GM12878 (cell line): ENCODE measurements around the gene CRMP1. TPM values are rescaled to one million over a fixed set of nuclear protein-coding genes. Genes with fewer than 3 reads are reported as not detected.

Experiments used
- ATAC-seq: fragments of 200-7000 bp; cut with Tn5 transposase; 3 replicates; pipeline ENCODE4 v1.9.1; 2020; ENCODE audit warnings: mild to moderate bottlenecking, moderate library complexity
- BruUV-seq: library from RNA; stranded (reverse); fragments of 400-500 nt; replicated peaks from 2 replicates; lab custom pipeline; 2021; lab: Mats Ljungman, UMichigan
- CTCF ChIA-PET: fragments of 300-600 bp; sonication (Branson Sonifier 250); formaldehyde crosslinking; extraction: SDS; loops from one replicate; lab custom pipeline; 2021; ENCODE audit warnings: inconsistent platforms; lab: Yijun Ruan, JAX
- POLR2A ChIA-PET: fragments of 350-600 bp; formaldehyde crosslinking; extraction: SDS; loops from one replicate; lab custom pipeline; 2021; ENCODE audit warnings: inconsistent platforms; lab: Charles Lee
- RAD21 ChIA-PET: fragments of 300-600 bp; sonication (Branson Sonifier 250); formaldehyde crosslinking; loops from one replicate; lab custom pipeline; 2023; ENCODE audit warnings: antibody characterized with exemption; ENCODE audit not compliant: unreplicated experiment; lab: Charles Lee
- SMC1A ChIA-PET: fragments of 300-600 bp; sonication (Branson Sonifier 250); formaldehyde crosslinking; loops from one replicate; lab custom pipeline; 2023; ENCODE audit not compliant: unreplicated experiment, uncharacterized antibody; lab: Charles Lee
- DNase-seq: peaks from one replicate; pipeline ENCODE4 v3.0.0-alpha.2; 2011; ENCODE audit warnings: low read depth, low spot score
- FAIRE-seq: peaks from 3 replicates; lab custom pipeline; 2011; peaks lifted over from hg19 to GRCh38; lab: Jason Lieb, UNC
- H2AFZ ChIP-seq: 2 replicates; pipeline ENCODE4 v1.6.0; 2011; ENCODE audit warnings: low read depth, low read length, control low read depth; ENCODE audit not compliant: control insufficient read depth
- H3K27ac ChIP-seq: 2 replicates; pipeline ENCODE4 v1.5.1; 2011; ENCODE audit warnings: control low read depth; ENCODE audit not compliant: control insufficient read depth, insufficient read depth
- H3K27me3 ChIP-seq, 2 experiments: replicated peaks in 1 of 2; 2 replicates each; pipeline versions ENCODE4 v1.6.0 to v1.6.1; 2011; ENCODE audit warnings: low read length in 1 of 2; ENCODE audit not compliant: control insufficient read depth in 2 of 2, insufficient read depth in 2 of 2
- H3K36me3 ChIP-seq, 2 experiments: 2 replicates each; pipeline ENCODE4 v1.5.1; 2011; ENCODE audit warnings: low read length in 1 of 2; ENCODE audit not compliant: control insufficient read depth in 2 of 2, insufficient read depth in 2 of 2
- H3K4me1 ChIP-seq: 2 replicates; pipeline ENCODE4 v1.6.1; 2011; ENCODE audit warnings: mild to moderate bottlenecking, low read length, moderate library complexity, mixed read lengths; ENCODE audit not compliant: control insufficient read depth, insufficient read depth
- H3K4me2 ChIP-seq: 2 replicates; pipeline ENCODE4 v1.6.0; 2011; ENCODE audit warnings: control low read depth; ENCODE audit not compliant: control insufficient read depth, insufficient read depth
- H3K4me3 ChIP-seq: fragments of 200-600 bp; sonication (generic); 2 replicates; pipeline ENCODE4 v1.5.1; 2016
- H3K79me2 ChIP-seq: 2 replicates; pipeline ENCODE4 v1.6.0; 2011; ENCODE audit warnings: low read length; ENCODE audit not compliant: control insufficient read depth, insufficient read depth
- H3K9ac ChIP-seq: 2 replicates; pipeline ENCODE4 v1.8.0; 2011; ENCODE audit warnings: low read length, control low read depth, mixed read lengths; ENCODE audit not compliant: control insufficient read depth, insufficient read depth
- H3K9me3 ChIP-seq: replicated peaks from 3 replicates; pipeline ENCODE4 v1.5.1; 2011; ENCODE audit warnings: mild to moderate bottlenecking, low read length; ENCODE audit not compliant: control insufficient read depth, insufficient read depth
- H4K20me1 ChIP-seq: 2 replicates; pipeline ENCODE4 v1.6.0; 2011; ENCODE audit not compliant: control insufficient read depth, insufficient read depth
- ATF2 ChIP-seq: IDR thresholded peaks from 2 replicates; pipeline ENCODE4 v1.6.1; 2012; ENCODE audit warnings: low read length, inconsistent platforms
- FOXK2 ChIP-seq: fragments of 450-650 bp; IDR thresholded peaks from 2 replicates; pipeline ENCODE4 v1.6.1; 2017; ENCODE audit warnings: mild to moderate bottlenecking, moderate library complexity
- NBN ChIP-seq: fragments of 450-650 bp; IDR thresholded peaks from 2 replicates; pipeline ENCODE4 v1.6.1; 2016
- NFIC ChIP-seq: IDR thresholded peaks from 2 replicates; pipeline ENCODE4 v1.6.1; 2012; ENCODE audit warnings: low read depth, mild to moderate bottlenecking, inconsistent platforms, low read length, moderate library complexity
- PAX8 ChIP-seq: fragments of 450-650 bp; IDR thresholded peaks from 2 replicates; pipeline ENCODE4 v1.6.1; 2017; ENCODE audit warnings: mild to moderate bottlenecking, moderate library complexity
- RAD21 ChIP-seq: IDR thresholded peaks from 2 replicates; pipeline ENCODE4 v1.6.1; 2011; ENCODE audit warnings: mild to moderate bottlenecking, low read depth, low read length, moderate library complexity; ENCODE audit not compliant: insufficient read depth
- ZNF274 ChIP-seq: IDR thresholded peaks from one replicate; pipeline ENCODE4 v1.8.0; 2011; ENCODE audit not compliant: insufficient read length, insufficient read depth
- ZNF687 ChIP-seq: fragments of 450-650 bp; IDR thresholded peaks from 2 replicates; pipeline ENCODE4 v1.6.1; 2017; ENCODE audit warnings: mild to moderate bottlenecking, moderate library complexity
- WGBS: methylation state at CpG from one replicate; pipeline ENCODE4 v1.1.6; 2016; ENCODE audit warnings: low lambda C conversion rate; ENCODE audit not compliant: insufficient replicate concordance, insufficient coverage; ENCODE audit errors: missing lambda C conversion rate; 5-methylcytosine and 5-hydroxymethylcytosine counted together
- in situ Hi-C: fragments of 300-500 bp; cut with MboI; formaldehyde crosslinking; loops from 9 replicates; pipeline ENCODE4 v1.14.3; 2018; ENCODE audit warnings: mixed read lengths
- intact Hi-C: fragments of 100-400 bp; cut with micrococcal nuclease; formaldehyde crosslinking; loops from one replicate; pipeline ENCODE4 v1.14.2; 2022; ENCODE audit not compliant: unreplicated experiment
- polyA plus RNA-seq, 11 experiments: library from polyadenylated mRNA; depleted of rRNA in 4 of 11; unstranded in 6 of 11; stranded (reverse) in 5 of 11; fragments of >200 nt; fragmentation: Nextera tagmentation in 4 of 11; fragmentation: Illumina TruSeq in 1 of 11; extraction: Ambion mirVana in 4 of 11; extraction: Trizol in 1 of 11; gene quantifications; 1 replicate in 1 of 11; 2 replicates in 10 of 11; pipeline versions ENCODE4 v1.2.1 to v1.2.3, GENCODE V29; 2011 to 2016; ENCODE audit warnings: inconsistent platforms in 2 of 11, missing spikeins in 2 of 11, low read depth in 1 of 11
- total RNA-seq, 4 experiments: library from RNA; depleted of rRNA in 3 of 4; stranded (reverse); fragments of >200 nt in 3 of 4; fragmentation: Illumina TruSeq in 1 of 4; extraction: Trizol in 1 of 4; gene quantifications; 2 replicates each; pipeline versions ENCODE4 v1.2.1 to v1.2.3, GENCODE V29; 2013 to 2021
- TF ChIP-seq, protein P1 (sequence below): IDR thresholded peaks from 2 replicates; pipeline ENCODE4 v1.6.1; 2011; ENCODE audit warnings: borderline replicate concordance, low read depth, mild to moderate bottlenecking, moderate library complexity, low read length; ENCODE audit not compliant: insufficient read depth, poor library complexity, severe bottlenecking

Gene CRMP1
- total and polyA plus RNA-seq, 10 of the 15 experiments (the other 5 are each of a cell fraction or from before 2014, with no cell fraction given) = 0.03 to 1.4 (median 0.12) TPM; not detected in 2

- TF ChIP-seq NBN = no peak
- TF ChIP-seq NFIC = no peak
- TF ChIP-seq FOXK2 = no peak
- no peak for TF ChIP-seq PAX8
- TF ChIP-seq RAD21 = no peak
- TF ChIP-seq ZNF274 = no peak
Observed at GRCh38 chr4:5845035-5845905, 47.6 kb downstream of the CRMP1 start (continued).

DNA sequence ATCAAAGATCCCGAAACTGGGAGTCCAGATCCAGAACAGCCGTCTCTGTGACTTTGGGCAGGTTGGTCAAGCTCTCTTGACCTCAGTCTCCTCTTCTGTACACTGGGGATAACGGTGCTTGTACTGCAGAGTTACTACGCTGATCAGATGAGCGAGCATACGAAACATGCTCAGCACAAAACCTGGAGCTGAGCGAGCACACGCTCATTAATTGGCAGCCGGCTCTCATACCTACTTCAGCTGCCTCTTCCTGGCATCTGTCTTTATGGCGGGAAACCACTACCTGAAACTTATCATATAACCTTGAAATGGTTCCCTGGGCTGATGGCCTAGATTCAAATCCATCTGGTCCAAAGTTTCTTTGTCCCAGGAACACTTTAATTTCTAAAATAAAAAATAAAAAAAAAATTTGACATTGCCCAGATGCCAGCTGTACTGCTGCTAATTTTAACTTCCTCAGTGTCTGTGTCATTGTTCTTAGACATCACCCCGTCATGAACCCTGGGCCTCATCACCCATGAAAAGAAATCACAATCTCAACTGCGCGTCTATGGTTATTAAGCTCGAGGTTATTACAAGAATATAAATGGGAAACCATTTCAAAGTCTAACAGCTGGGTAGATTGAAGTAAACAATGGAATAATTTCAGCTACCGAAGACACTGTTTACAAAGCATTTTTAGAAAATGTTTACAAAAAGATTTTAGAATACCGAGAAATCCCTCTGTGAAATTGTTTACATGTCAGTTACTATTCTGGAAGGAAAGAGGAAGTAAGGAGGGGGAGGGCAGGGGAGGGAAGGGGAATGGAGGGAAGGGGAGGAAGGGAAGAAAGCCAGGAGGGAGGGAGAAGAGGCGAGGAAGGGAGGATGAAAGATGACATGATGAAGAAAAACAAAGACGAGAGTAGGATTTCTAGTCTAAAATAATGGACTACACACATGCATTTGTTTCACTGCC, 49.0 kb downstream of the CRMP1 start:
- 25% methylated on average over 17 of the region's 18 CpGs for WGBS
- ChIA-PET RAD21 (no interaction called here), CTCF (no interaction called here), SMC1A (no interaction called here), POLR2A (no interaction called here)
- H3K4me3 ChIP-seq = no peak overlapping the region
- H4K20me1 ChIP-seq = no peaks in the 10 kb centered on the region
- H3K9ac ChIP-seq = no peak overlapping the region
- H3K36me3 ChIP-seq = no peaks in the 10 kb centered on the region
- H3K79me2 ChIP-seq = no peaks in the 10 kb centered on the region
- FAIRE-seq = no peak
- H3K9me3 ChIP-seq = no peaks in the 10 kb centered on the region
- no peak overlapping the region for H3K27ac ChIP-seq
- DNase-seq = no peak
- H3K4me2 ChIP-seq = no peak overlapping the region
- ATAC-seq = no peak
- intact Hi-C loops = no loop called here
- no TSS peak for BruUV-seq
- in situ Hi-C loops = no loop called here
- H2AFZ ChIP-seq = no peak overlapping the region
- TF ChIP-seq ATF2 (no peak), ZNF687 (no peak)
- TF ChIP-seq, protein P1, sequence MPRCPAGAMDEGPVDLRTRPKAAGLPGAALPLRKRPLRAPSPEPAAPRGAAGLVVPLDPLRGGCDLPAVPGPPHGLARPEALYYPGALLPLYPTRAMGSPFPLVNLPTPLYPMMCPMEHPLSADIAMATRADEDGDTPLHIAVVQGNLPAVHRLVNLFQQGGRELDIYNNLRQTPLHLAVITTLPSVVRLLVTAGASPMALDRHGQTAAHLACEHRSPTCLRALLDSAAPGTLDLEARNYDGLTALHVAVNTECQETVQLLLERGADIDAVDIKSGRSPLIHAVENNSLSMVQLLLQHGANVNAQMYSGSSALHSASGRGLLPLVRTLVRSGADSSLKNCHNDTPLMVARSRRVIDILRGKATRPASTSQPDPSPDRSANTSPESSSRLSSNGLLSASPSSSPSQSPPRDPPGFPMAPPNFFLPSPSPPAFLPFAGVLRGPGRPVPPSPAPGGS = peak; percentile 55
- H3K27me3 ChIP-seq = no peaks in the 10 kb centered on the region; a peak in 2 of 4 replicates
- H3K4me1 ChIP-seq = no peaks in the 10 kb centered on the region
